Renal pelvis (tissue), 4 donors: ENCODE results near the gene TADA1. TPM values are rescaled to one million over a fixed set of nuclear protein-coding genes. Genes with fewer than 3 reads are reported as not detected.
A peak's percentile ranks its signal among the peaks of the same experiment; 100 is the strongest.
"Not testable (repeated sequence)": the region's sequence is repeated elsewhere in the genome, so short reads cannot be mapped to it uniquely, and the experiment has no call there.

ENCODE experiments used
- DNase-seq: peaks from one replicate; pipeline ENCODE4 v3.0.0-alpha.2; 2013
- polyA plus RNA-seq, 3 donors: library from polyadenylated mRNA; unstranded; fragments of 120-200 nt; gene quantifications; one replicate each; pipeline ENCODE4 v1.2.1, GENCODE V29; 2013; ENCODE audit not compliant: insufficient read length in 3 of 3

The TADA1 gene
- polyA plus RNA-seq, 3 donors = 22.4 to 25.7 (median 23.9) TPM

DNA sequence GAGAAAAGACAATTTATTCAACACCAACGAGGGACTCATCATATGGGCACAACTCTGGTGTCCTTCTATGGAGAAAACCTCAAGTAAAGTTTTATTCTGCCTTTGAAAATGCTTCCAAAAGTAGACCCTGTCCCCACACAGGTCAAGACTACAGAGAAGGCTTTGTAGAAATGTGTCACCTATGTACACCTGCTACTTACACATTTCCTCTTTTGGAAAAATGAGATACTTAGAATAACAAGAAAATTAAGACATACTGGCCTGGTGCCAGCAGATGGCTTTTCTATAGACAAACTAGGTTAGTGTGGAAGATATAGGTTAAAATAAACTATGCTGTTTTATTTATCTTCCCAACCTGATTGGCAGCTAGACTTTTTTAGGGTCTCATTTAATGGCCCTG is 23.1 kb downstream of the TADA1 start:
- DNase-seq = no peak

DNA sequence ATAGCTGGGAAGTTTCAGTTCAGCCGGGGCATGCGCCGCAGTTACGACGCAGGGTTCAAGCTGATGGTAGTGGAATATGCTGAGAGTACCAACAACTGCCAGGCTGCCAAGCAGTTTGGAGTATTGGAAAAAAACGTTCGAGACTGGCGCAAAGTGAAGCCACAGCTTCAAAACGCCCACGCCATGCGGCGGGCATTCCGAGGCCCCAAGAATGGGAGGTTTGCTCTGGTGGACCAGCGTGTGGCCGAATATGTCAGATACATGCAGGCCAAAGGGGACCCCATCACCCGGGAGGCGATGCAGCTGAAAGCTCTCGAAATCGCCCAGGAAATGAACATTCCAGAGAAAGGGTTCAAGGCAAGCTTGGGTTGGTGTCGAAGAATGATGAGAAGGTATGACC is 26.9 kb downstream of the TADA1 start:
- DNase-seq = no peak

DNA sequence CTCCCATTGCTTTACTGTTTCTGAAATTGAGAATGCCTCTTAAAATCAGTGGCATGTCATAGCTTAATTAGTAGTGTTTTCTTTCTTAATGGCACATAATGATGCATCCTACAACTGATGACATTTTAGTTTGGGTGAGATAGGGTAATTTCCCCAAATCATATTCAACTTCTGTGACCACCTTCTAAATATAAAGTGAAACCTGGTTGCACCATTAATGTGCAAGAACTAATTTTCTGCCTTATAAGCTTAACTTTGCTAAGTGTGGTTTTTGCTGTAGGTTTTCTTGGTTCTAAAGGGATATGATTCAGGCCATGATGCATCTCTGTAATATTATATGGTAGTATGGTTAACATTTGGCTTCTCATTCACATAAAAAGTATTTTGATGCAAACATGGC is 27.9 kb downstream of the TADA1 start:
- DNase-seq = no peak

DNA sequence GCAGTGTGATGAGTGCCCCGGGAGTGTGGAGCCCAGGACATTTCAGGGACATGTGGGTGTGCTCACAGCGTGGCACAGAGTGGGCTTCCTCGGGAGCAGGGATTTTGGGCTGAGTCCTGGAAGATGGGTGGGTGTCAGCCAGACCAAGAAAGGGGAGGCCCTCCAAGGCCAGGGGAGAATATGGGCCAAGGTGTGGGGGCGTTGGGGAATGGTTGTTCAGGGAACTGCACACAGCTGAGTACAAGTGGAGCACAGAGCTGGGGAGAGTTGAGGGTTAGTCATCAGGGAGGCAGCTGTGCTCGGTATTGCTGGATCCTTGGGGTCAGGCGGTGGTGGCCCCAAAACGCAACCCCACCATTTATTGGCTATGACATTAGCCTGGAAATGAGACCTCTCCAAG is 31.3 kb downstream of the TADA1 start:
- DNase-seq = no peak

DNA sequence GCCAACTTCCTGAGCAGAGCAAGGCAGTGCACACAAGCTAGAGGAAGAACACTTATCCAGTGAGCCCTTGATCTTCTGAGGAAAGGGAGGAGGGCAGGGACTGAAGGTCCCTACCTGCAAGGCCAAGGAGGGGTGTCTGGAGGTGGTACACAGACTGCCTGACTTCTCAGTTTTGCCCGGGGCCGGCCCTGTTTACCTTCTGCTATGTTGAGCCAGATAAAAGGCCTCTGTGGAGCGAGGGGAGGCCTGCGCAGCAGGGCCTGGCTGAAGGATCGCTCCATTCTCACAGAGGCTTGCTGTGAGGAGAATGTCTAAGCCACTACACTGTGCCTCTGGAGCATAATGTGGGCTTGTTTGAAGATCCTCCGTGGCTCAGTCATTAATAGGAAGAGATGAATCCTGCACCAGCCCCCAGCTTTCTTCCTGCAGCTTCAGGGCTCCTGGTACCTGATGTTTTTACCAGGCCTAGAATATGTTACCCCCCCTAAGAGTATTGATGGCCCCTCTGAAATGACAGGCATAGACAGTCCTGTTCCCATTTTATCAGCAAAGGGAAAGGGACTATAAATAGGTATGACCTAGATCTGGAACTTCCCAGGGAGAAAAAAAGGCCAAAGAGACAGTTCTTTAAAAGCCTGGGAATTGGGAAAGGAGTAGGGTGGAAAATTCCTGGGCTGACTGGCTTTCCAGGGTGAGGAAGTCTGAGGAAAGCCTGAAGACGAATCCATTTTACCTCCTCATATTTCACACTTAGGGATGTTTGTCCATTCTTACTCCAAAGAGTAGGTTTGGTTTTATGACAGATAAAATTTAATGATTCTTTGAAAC is 32.1 kb downstream of the TADA1 start:
- no peak for DNase-seq

DNA sequence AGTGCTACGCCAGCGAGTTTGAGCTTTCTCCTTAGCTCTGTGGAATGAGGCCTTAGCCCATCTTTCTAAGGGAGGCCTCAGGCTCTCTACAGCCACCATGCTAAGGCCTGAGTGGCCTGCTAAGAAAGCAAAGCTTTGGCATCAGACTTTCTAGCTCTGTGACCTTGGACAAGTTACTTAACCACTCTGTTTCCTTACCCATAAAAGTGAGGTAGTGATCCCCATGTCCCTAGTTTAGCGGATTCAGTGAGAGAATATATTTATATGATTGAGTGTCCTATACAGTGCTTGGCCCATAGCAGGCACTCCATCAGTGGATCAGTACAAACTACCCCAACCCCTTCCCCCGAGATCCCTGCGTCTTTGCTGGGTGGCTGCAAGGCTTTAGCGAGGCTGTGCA is 32.7 kb downstream of the TADA1 start:
- DNase-seq = no peak

DNA sequence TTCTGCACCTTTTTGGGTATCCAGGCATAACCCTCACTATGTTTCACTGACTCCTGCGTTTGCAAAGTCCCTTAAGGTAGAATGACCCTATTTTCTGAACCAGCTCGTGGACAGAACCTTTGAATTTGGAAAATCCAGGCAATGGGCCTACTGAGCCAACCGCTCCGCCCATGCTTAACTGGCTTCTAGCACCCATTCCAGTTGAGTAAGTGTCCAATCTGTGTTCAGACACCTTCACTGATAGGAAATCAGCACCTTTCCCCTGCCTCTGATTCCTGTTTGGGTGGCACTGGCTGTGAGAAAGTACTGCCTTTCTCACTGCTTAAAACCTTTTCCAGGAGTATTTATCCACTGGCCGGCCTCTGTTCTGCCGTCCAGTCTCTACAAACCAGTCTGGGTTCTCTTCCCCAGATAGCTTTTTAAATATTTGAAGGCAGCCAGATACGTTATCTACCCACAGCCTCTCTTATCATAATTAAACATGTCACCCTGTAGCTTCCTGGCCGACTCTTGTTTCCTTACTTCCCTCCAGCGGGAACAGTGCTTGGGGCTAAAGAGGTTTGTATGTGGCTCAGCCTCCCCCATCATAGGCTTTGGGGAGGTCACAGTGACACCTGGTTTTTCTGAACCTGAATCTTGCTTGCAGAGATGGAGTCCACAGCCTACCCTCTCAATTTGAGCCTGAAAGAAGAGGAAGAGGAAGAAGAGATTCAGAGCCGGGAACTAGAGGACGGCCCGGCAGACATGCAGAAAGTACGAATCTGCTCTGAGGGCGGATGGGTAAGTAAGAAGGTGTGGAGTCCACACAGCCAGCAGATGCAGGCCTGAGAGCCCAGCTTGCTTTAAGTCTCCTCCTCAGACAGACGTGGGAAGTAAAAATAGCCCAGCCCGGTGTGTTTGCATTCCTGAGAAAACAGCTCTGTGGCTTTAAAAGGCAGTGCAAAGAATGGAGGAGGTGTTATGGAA is 35.5 kb downstream of the TADA1 start:
- no peak for DNase-seq

DNA sequence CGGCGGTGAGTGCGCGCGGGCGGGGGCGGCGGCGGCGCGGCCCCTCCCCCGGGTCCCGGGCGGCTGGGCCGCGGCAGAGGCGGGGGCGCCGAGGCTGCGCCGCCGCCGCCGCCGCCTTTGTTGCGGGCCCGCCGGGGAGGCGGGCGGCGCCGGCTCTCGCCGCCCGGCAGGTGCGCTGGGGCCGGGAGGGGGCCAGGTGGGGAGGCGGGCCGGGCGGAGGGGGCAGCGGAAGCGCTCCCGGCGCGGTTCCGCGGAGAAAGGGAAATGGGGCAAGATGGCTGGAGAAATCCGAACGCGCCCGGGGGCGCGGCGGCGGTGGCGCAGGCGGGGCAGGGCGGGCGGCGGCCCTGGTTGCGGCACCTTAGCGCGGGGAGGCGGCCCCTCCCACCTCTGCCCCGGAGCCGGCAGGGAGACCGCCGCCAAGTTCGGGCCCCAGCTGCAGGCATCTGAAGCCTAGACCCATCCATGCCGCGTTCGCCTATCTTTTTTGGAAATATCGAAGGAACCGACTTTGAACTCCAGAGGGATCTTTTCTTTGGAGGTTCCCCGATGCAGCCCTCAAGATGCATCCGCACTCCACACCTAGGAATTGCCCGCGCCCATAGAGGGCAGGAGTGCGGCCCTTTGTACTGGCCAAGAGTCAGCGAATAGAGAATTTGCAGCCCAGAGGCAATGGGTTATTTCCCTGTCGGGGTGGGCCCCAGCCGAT is 36.3 kb downstream of the TADA1 start:
- peak; percentile 33 for DNase-seq

DNA sequence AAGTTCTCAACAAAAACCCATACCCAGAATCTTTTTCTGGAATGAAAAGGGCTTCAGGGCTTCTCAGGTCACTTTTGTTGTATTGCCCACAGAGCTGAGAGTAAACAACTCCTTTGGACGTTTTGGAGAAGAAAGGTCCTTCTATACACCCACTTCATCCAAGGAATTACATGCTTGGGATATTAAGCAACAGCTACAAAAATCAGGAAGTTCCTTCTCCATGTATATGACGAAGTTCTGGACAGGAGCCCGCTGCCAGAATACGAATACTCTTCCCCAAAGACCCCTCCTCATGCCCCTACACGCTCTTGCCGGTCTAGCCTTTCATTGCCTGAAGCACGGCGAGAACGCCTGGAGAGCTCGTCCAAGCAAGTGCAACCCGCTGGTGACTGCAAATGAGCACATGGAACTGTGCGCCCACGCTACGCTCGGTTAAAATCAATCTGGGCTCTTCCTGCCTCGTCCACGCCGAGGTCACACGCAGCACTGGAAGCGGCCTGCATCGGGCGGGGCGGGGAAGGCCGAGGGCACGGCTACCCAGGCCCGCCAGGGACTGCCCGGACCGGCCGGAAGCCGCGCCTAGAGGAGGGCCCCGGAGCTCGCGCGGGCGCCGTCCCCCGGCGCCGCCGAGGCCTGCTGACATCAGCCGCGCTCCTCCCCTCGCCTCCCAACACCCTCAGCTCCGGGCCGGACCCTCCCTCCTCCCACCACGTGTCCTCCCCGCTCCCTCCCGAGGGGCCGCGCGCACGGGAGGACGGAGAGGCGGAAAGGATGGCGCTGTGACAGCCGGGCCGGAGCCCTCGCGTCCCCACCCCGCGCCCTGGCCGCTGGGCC is 37.1 kb downstream of the TADA1 start, which contains the start of gene POGK:
POGK (plus strand) TSS at position 710 of the 834 bp plus-strand sequence. CDS start 1,482 bp downstream, outside the sequence.
- DNase-seq = peak; percentile 90

DNA sequence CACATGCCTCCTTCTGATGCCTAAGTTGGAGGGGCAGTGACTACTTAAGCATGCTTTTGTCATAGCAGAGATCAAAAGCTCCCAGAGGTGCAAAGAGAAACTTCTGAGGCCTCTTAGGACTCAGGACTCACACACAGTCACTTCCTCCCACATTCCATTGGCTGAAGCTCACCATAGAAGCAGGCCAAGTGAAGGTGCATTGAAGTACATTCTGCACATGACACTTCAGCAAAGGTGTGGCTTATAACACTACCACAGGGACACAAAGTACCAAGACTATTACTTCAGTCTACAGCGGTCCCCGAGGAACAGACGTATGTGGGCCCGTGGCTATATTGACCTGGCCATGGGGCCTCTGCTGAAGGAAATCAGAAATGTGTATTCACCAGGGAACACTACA is 39.3 kb downstream of the TADA1 start:
- DNase-seq = no peak

DNA sequence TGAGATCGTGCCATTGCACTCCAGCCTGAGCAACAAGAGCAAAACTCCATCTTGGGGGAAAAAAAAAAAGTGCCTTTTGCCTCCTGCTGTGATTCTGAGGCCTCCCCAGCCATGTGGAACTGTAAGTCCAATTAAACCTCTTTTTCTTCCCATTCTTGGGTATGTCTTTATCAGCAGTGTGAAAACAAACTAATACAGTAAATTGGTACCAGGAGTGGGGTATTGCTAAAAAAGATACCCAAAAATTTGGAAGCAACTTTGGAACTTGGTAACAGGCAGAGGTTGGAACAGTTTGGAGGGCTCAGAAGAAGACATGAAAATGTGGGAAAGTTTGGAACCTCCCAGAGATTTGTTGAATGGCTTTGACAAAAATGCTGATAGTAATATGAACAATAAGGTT is 46.3 kb downstream of the TADA1 start:
- DNase-seq = not testable (repeated sequence)

DNA sequence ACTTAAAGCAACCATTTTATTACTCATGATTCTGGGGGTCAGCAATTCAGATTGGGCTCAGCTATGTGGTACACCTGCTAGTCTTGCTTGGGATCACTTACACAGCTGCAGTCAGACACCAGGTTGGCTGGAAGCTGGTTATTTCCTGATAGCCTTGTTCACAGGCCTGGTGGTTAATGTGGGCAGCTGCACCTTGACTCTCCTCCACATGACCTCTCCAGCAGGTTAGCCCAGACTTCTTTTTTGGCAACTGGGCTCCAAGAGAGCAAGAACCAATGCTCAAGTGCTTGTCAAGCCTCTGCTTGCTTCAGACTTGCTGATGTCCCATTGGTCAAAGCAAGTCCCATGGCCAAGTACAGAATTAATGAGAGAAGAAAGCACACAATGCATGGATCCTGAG is 48.6 kb downstream of the TADA1 start:
- DNase-seq = no peak

DNA sequence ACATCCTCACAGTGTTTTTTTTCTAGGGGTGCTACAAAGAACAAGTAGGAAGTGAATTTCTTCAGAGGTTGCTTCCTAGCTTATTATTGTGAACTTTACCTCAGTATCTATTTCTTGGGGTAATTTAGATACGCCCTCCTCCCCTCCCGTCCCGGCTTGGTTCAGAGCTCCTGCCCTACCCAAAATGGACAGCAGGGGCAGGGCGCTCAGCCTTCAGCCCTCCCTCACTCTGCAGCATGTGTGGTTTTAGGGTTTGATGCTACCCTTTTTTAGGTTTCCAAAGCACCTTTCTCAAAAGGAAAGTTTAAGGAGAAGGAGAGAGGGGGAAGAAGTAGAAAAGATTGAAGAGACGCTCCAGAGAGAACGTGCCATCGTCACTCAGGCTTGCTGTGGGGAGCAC is 53.7 kb downstream of the TADA1 start:
- DNase-seq = no peak

DNA sequence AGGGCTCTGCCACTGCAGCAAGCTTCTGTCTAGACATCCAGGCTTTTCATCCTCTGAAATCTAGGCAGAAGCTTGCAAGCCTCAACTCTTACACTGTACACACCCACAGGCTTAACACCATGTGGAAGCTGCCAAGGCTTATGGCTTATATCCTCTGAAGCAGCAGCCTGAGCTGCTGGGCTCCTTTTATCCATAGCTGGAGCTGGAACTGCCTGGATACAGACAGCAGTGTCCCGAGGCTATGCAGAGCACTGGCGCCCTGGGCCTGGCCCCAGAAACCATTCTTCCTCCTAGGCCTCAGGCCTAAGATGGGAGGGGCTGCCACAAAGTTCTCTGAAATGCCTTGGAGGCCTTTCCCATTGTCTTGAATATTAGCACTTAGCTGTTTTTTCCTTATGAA is 56.1 kb downstream of the TADA1 start:
- no peak for DNase-seq

DNA sequence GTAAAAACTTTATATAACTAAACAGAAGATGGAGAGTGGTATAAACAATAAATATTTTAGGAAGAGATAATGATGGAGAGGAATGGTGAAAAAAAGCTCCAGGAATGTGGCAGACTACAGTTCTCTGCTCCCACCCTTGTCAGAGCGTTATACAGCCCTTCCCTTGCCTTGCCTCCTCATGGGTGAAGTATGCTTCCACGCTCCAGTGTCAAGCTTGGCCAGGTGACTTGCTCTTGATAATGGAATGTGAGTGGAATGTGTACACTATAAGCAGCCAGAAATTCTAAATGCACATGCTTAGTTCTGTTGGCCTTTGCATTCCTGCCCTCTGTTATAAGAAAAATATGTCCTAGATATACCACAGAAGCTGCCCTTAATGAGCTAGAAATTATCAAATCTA is 61.5 kb downstream of the TADA1 start:
- peak; percentile 33 for DNase-seq

DNA sequence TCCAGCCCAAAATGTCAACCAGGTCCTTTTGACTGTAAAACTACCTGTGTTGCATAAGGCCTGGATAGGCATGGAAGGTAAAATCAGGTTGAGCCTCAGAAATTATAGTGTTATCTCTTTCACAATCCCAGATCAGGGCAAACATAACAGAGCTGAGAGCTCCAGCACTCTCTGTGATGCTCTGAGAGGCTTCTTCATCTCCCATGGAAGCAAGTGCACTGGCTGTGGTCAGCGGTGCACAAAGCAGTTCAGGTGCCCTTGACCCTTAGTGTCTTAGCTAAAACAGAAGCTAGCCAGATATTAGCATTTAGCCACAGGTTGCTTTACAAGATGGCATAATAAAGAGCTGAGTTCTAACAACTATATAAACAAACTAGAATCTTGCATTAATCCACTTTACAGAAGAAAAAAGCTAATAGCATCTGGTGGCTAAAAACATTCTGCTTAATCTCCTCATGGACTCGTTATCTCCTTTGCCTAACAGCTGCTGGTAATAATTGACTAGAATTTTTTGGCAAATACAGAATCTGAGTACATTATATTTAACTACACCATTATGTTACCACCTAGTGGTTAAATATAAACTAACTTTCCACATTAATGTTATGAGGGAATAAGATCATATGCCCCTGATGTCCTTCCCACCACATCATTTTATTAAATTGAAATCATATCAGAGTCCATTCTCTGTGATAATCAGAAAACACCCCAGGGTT is 62.4 kb downstream of the TADA1 start:
- DNase-seq = no peak

DNA sequence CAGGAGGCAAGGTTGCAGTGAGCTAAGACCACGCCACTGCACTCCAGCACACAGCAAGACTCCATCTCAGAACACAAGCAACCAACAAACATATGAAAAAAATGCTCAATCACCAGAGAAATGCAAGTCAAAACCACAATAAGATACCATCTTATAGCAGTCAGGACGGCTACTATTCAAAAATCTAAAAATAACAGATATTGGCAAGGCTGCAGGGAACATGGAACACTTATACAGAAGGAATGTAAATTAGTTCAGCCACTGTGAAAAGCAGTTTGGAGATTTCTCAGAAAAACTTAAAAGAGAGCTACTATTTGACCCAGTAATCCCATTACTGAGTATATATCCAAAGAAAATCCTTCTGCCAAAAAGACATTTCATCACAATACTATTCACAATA is 64.4 kb downstream of the TADA1 start:
- DNase-seq = no peak

DNA sequence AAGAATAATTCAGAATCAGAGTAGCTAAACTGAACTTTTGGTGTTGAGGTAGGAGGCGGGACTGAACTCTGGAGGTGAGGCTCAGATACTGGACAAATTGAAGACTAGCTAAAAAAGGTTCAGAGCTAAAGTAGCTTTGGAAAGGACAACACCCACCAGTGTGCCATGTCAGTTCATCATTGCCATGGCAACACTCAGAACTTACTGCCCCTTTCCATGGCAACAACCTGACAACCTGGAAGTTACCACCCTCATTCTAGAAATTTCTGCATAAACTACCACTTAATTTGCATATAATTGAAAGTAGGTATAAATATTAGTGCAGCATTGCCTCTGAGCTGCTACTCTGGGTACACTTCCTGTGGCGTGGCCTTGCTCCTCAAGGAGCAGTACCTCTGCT is 67.1 kb downstream of the TADA1 start:
- DNase-seq = no peak
